HCT116 (cell line): Measurements from ENCODE around the gene NDST3. TPM values are rescaled to one million over a fixed set of nuclear protein-coding genes. Genes with fewer than 3 reads are reported as not detected.

Source experiments
- ATAC-seq: fragments of 200-7000 bp; cut with Tn5 transposase; 2 replicates; pipeline ENCODE4 v1.9.1; 2020; ENCODE audit warnings: mild to moderate bottlenecking, moderate library complexity
- BruUV-seq: library from RNA; stranded (reverse); fragments of 400-500 nt; replicated peaks from 2 replicates; lab custom pipeline; 2021; lab: Mats Ljungman, UMichigan
- CTCF ChIA-PET: fragments of 300-600 bp; sonication (Branson Sonifier 250); formaldehyde crosslinking; loops from one replicate; lab custom pipeline; 2021; ENCODE audit warnings: antibody characterized with exemption; lab: Charles Lee
- POLR2A ChIA-PET: fragments of 300-600, 350-600 bp; sonication (Branson Sonifier 250); formaldehyde crosslinking; loops from one replicate; lab custom pipeline; 2021; ENCODE audit warnings: antibody characterized with exemption; lab: Charles Lee
- RAD21 ChIA-PET, 2 experiments: fragments of 300-600 bp; sonication (Branson Sonifier 250); formaldehyde crosslinking; loops; one replicate each; lab custom pipeline; 2023; ENCODE audit warnings: low total read pairs in 2 of 2; ENCODE audit not compliant: uncharacterized antibody in 2 of 2, unreplicated experiment in 2 of 2, low non-redundant PET in 1 of 2; lab: Charles Lee
- DNase-seq: peaks from one replicate; pipeline ENCODE4 v3.0.0-alpha.2; 2010; ENCODE audit warnings: low read depth, low spot score
- H2AFZ ChIP-seq: fragments of 200-600 bp; shearing (Covaris generic), sonication (generic); 2 replicates; pipeline ENCODE4 v1.6.1; 2017; ENCODE audit warnings: low read depth, mixed run types, mixed read lengths, antibody characterized with exemption, low read length; ENCODE audit not compliant: poor library complexity, severe bottlenecking
- H3K27ac ChIP-seq: 2 replicates; pipeline ENCODE4 v1.5.1; 2012; ENCODE audit warnings: low read depth, low read length
- H3K27me3 ChIP-seq: fragments of 200-600 bp; sonication (generic); 2 replicates; pipeline ENCODE4 v1.6.1; 2016; ENCODE audit warnings: mixed run types, low read length, mixed read lengths; ENCODE audit not compliant: insufficient read depth
- H3K36me3 ChIP-seq, 2 experiments: fragments of 200-500 bp in 1 of 2; fragments of 200-600 bp in 1 of 2; sonication (Bioruptor generic) in 1 of 2; sonication (generic) in 1 of 2; 2 replicates each; pipeline versions ENCODE4 v1.5.1 to v1.6.1; 2014 to 2016; ENCODE audit warnings: low read length in 2 of 2, inconsistent platforms in 1 of 2, mixed read lengths in 1 of 2, mixed run types in 1 of 2; ENCODE audit not compliant: insufficient read depth in 2 of 2, control insufficient read depth in 1 of 2
- H3K4me1 ChIP-seq, 2 experiments: fragments of 200-600 bp in 1 of 2; sonication (generic) in 1 of 2; 2 replicates each; pipeline versions ENCODE4 v1.5.1 to v1.6.1; 2012 to 2017; ENCODE audit warnings: low read length in 2 of 2, inconsistent platforms in 1 of 2, mild to moderate bottlenecking in 1 of 2, mixed read lengths in 1 of 2, mixed run types in 1 of 2, moderate library complexity in 1 of 2; ENCODE audit not compliant: insufficient read depth in 2 of 2, control insufficient read depth in 1 of 2
- H3K4me2 ChIP-seq: fragments of 200-600 bp; sonication (generic); 2 replicates; pipeline ENCODE4 v1.6.1; 2017; ENCODE audit warnings: mixed run types, low read length, mixed read lengths
- H3K4me3 ChIP-seq, 2 experiments: fragments of 200-600 bp in 1 of 2; sonication (generic) in 1 of 2; replicated peaks in 1 of 2; 2 replicates each; pipeline ENCODE4 v1.5.1; 2011 to 2016; ENCODE audit warnings: low read length in 2 of 2, control low read depth in 1 of 2, low read depth in 1 of 2, mild to moderate bottlenecking in 1 of 2, mixed read lengths in 1 of 2, mixed run types in 1 of 2
- H3K79me2 ChIP-seq: fragments of 200-600 bp; sonication (generic); 2 replicates; pipeline ENCODE4 v1.6.1; 2017; ENCODE audit warnings: mild to moderate bottlenecking, mixed run types, low read length, moderate library complexity, mixed read lengths; ENCODE audit not compliant: insufficient read depth
- H3K9ac ChIP-seq: fragments of 200-600 bp; sonication (generic); 2 replicates; pipeline ENCODE4 v1.6.1; 2016; ENCODE audit warnings: low read length, mixed read lengths
- H3K9me2 ChIP-seq: fragments of 200-600 bp; sonication (generic), shearing (Covaris generic); 2 replicates; pipeline ENCODE4 v1.6.1; 2017; ENCODE audit warnings: mixed run types, mild to moderate bottlenecking, moderate library complexity; ENCODE audit not compliant: insufficient read depth
- H3K9me3 ChIP-seq, 2 experiments: fragments of 200-500 bp in 1 of 2; fragments of 200-600 bp in 1 of 2; sonication (Bioruptor generic) in 1 of 2; sonication (generic) in 1 of 2; 2 replicates each; pipeline ENCODE4 v1.6.1; 2014 to 2017; ENCODE audit warnings: low read length in 2 of 2, mixed read lengths in 2 of 2, inconsistent platforms in 1 of 2, low read depth in 1 of 2, mild to moderate bottlenecking in 1 of 2, mixed run types in 1 of 2, moderate library complexity in 1 of 2; ENCODE audit not compliant: control insufficient read depth in 1 of 2, insufficient read depth in 1 of 2
- H4K20me1 ChIP-seq: fragments of 200-600 bp; sonication (generic), shearing (Covaris generic); 2 replicates; pipeline ENCODE4 v1.6.1; 2017; ENCODE audit warnings: mixed run types, mild to moderate bottlenecking, moderate library complexity; ENCODE audit not compliant: insufficient read depth
- CEBPB ChIP-seq: IDR thresholded peaks from 2 replicates; pipeline ENCODE4 v1.6.1; 2012; ENCODE audit warnings: low read depth
- CTCF ChIP-seq, 3 experiments: fragments of 200-600 bp in 1 of 3; sonication (generic) in 1 of 3; IDR thresholded peaks in 2 of 3; conservative IDR thresholded peaks in 1 of 3; 2 replicates each; pipeline ENCODE4 v1.5.1; 2012 to 2017; ENCODE audit warnings: low read depth in 2 of 3, low read length in 2 of 3, antibody characterized with exemption in 1 of 3, borderline replicate concordance in 1 of 3, control low read depth in 1 of 3, mild to moderate bottlenecking in 1 of 3, mixed read lengths in 1 of 3, mixed run types in 1 of 3, moderate library complexity in 1 of 3; ENCODE audit not compliant: insufficient read depth in 1 of 3
- EZH2 ChIP-seq: fragments of 200-600 bp; sonication (generic); IDR thresholded peaks from 2 replicates; pipeline ENCODE4 v1.6.1; 2017; ENCODE audit warnings: antibody characterized with exemption, mixed run types
- FOSL1 ChIP-seq: IDR thresholded peaks from 2 replicates; pipeline ENCODE4 v1.6.1; 2012; ENCODE audit warnings: low read depth
- SP1 ChIP-seq: IDR thresholded peaks from 2 replicates; pipeline ENCODE4 v1.6.1; 2012; ENCODE audit warnings: low read depth
- SRF ChIP-seq: IDR thresholded peaks from 2 replicates; pipeline ENCODE4 v1.6.1; 2012; ENCODE audit warnings: low read depth
- ZNF274 ChIP-seq: fragments of 200-500 bp; sonication (Bioruptor generic); IDR thresholded peaks from 2 replicates; pipeline ENCODE4 v1.6.1; 2014; ENCODE audit warnings: mild to moderate bottlenecking, low read depth, low read length, inconsistent platforms
- intact Hi-C: fragments of 100-400 bp; cut with micrococcal nuclease; formaldehyde crosslinking; loops from 2 replicates; pipeline ENCODE4 v1.10.0; 2022
- total RNA-seq: library from RNA; stranded (reverse); gene quantifications from one replicate; pipeline ENCODE4 v1.2.1, GENCODE V29; 2021; ENCODE audit not compliant: unreplicated experiment

NDST3 gene
- total RNA-seq, 1 experiment from 2014 or later: not detected

GRCh38 chr4:118213101-118213500, 178.8 kb downstream of the NDST3 start (continued):
- TF ChIP-seq EZH2: no peak

GRCh38 chr4:118215826-118216225, 181.5 kb downstream of the NDST3 start:
- ChIA-PET CTCF (no interaction called here), POLR2A (no interaction called here), RAD21 (no interaction called here)
- Histone ChIP-seq H3K4me2 (no peak overlapping the region), H3K9ac (no peak overlapping the region), H3K9me2 (no peaks in the 10 kb centered on the region), H3K4me1 (no peaks in the 10 kb centered on the region), H2AFZ (no peak overlapping the region), H3K79me2 (no peaks in the 10 kb centered on the region), H3K27me3 (no peaks in the 10 kb centered on the region), H3K36me3 (no peaks in the 10 kb centered on the region), H3K9me3 (no peaks in the 10 kb centered on the region), H4K20me1 (no peaks in the 10 kb centered on the region), H3K4me3 (no peak overlapping the region), H3K27ac (no peak overlapping the region)
- no peak for ATAC-seq
- intact Hi-C loops: no loop called here
- TF ChIP-seq CTCF (IDR thresholded peaks at IDR 0.05 in 2 of 3, conservative IDR thresholded peaks at IDR 0.05 in 1 of 3; ENCODE audit: borderline replicate concordance in 1 of 3, insufficient read depth in 1 of 3, low read depth in 2 of 3, low read length in 2 of 3): no peak
- TF ChIP-seq FOSL1: no peak
- no peak for TF ChIP-seq CEBPB
- no peak for TF ChIP-seq ZNF274
- TF ChIP-seq SRF: no peak
- TF ChIP-seq SP1: no peak
- no TSS peak for BruUV-seq
- no peak for DNase-seq
